MM.1S (cell line): ENCODE results near the gene AHSA1.
"Not testable (repeated sequence)": the region's sequence is repeated elsewhere in the genome, so short reads cannot be mapped to it uniquely, and the experiment has no call there.

Source experiments
- CTCF ChIP-seq: fragments of 300-600 bp; sonication (generic); IDR thresholded peaks from 2 replicates; pipeline ENCODE4 v1.5.1; 2016; ENCODE audit warnings: antibody characterized with exemption, low read length, mixed read lengths
- EZH2 ChIP-seq: fragments of 300-600 bp; sonication (generic); optimal IDR thresholded peaks from 2 replicates; pipeline ENCODE3; 2017; ENCODE audit warnings: low read depth, mild to moderate bottlenecking, antibody characterized with exemption, low read length, mixed read lengths

GRCh38 chr14:77416098-77416497, 41.8 kb upstream of the AHSA1 start:
- TF ChIP-seq CTCF, EZH2: not testable (repeated sequence)
